Brain microvascular endothelial cell (primary cell): ENCODE data around the gene MSMO1.
A peak's percentile ranks its signal among the peaks of the same experiment; 100 is the strongest.
"Not testable (repeated sequence)": the region's sequence is repeated elsewhere in the genome, so short reads cannot be mapped to it uniquely, and the experiment has no call there.

Source experiments
- DNase-seq: peaks from one replicate; pipeline ENCODE4 v3.0.0-alpha.2; 2020
- H3K27ac ChIP-seq: fragments of 250-450 bp; sonication (Bioruptor Pico); 2 replicates; pipeline ENCODE4 v1.5.1; 2020; ENCODE audit warnings: mild to moderate bottlenecking, moderate library complexity
- H3K27me3 ChIP-seq: fragments of 250-450 bp; sonication (Bioruptor Pico); replicated peaks from 2 replicates; pipeline ENCODE4 v1.5.1; 2020; ENCODE audit warnings: mild to moderate bottlenecking
- H3K36me3 ChIP-seq: fragments of 250-450 bp; sonication (Bioruptor Pico); replicated peaks from 2 replicates; pipeline ENCODE4 v1.5.1; 2020; ENCODE audit warnings: mild to moderate bottlenecking
- H3K4me3 ChIP-seq: 2 replicates; pipeline ENCODE4 v1.5.1; 2011; ENCODE audit warnings: low read depth, mild to moderate bottlenecking, control low read depth, low read length, moderate library complexity
- in situ Hi-C: cut with HindIII; loops from 2 replicates; pipeline ENCODE4 v1.10.0; 2017; ENCODE audit warnings: low sequenced_read_pairs, low pct_ligation_motif_present
- TF ChIP-seq, protein P1 (sequence below): IDR thresholded peaks from 2 replicates; pipeline ENCODE4 v1.5.1; 2011; ENCODE audit warnings: low read depth, mild to moderate bottlenecking, moderate library complexity, low read length, control low read depth, inconsistent platforms; ENCODE audit errors: missing control alignments

Gene MSMO1

DNA sequence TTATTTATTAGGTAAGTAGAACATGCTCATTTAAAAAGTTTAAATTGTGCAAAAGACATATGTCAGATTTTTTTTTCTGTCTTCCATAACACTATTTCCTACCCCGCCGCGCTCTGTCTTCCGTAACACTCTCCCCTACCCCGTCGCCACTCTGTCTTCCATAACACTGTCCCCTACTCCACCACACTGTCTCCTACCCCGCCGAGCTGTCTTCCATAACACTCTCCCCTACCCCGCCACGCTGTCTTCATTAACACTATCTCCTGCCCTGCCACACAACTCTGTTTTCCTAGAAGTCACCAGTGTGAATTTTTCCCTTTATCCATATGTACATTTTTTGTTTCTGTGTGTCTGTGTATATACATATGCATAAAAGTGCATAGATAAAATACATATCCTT lies 4.4 kb downstream of the MSMO1 start:
- Histone ChIP-seq H3K27ac (no peak overlapping the region), H3K4me3 (peak overlapping the region; percentile 97), H3K27me3 (no peaks in the 10 kb centered on the region), H3K36me3 (peaks cover 14% of the 10 kb centered on the region)
- DNase-seq: no peak
- TF ChIP-seq, protein P1, sequence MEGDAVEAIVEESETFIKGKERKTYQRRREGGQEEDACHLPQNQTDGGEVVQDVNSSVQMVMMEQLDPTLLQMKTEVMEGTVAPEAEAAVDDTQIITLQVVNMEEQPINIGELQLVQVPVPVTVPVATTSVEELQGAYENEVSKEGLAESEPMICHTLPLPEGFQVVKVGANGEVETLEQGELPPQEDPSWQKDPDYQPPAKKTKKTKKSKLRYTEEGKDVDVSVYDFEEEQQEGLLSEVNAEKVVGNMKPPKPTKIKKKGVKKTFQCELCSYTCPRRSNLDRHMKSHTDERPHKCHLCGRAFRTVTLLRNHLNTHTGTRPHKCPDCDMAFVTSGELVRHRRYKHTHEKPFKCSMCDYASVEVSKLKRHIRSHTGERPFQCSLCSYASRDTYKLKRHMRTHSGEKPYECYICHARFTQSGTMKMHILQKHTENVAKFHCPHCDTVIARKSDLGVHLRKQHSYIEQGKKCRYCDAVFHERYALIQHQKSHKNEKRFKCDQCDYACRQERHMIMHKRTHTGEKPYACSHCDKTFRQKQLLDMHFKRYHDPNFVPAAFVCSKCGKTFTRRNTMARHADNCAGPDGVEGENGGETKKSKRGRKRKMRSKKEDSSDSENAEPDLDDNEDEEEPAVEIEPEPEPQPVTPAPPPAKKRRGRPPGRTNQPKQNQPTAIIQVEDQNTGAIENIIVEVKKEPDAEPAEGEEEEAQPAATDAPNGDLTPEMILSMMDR: no peak
- in situ Hi-C loops: no loop called here

DNA sequence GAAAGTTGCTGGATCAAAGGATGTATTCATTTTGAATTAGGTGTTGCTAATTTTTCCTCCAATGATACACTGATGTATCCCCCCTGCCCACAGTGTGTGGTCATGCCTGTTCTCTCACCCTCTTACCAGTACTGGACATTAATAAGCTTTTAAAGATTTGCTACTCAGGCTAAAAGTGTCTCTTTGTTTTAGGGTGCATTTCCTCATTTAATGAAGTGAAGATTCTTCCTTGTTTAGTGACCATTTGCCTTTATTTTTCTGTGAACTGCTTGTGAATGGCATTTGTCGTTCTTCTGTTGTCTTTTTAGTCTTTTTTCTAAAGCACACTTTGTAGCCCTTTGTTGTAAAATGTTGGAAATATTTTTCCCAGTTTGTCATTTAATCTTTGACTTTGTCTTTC lies 5.0 kb downstream of the MSMO1 start:
- no peaks in the 10 kb centered on the region for H3K27me3 ChIP-seq
- in situ Hi-C loops: no loop called here
- H3K27ac ChIP-seq: no peak overlapping the region
- no peak for DNase-seq
- TF ChIP-seq, protein P1: no peak
- peak overlapping the region; percentile 97 for H3K4me3 ChIP-seq
- H3K36me3 ChIP-seq: peaks cover 15% of the 10 kb centered on the region

DNA sequence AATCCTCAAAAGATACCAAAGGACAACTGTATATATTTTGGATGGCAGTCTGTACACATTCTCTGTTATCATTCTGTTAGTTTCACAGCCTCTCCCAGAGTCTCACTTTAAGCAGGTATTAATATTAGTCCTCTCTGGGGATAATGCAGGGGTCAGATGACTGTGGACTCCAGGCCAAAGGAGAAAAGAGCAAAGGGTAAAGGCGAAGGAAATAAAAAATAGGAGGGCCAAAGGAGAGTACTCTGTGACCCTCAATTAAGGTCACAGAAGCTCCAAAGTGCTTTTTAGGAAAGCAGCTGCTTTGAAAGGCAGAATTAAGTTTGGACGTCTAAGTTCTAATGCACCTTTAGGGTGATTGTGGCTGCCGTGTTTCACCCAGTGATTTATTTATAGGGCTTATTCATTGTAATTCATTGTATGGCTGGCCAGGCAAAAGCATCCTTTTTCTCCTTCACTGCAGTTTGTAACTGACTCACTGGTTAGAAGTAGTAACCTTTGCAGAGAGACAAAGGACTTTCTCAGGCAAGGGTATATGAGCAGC lies 7.8 kb downstream of the MSMO1 start:
- in situ Hi-C loops: no loop called here
- TF ChIP-seq, protein P1: no peak
- DNase-seq: no peak
- Histone ChIP-seq H3K27ac (no peak overlapping the region), H3K4me3 (no peak overlapping the region), H3K36me3 (peaks cover 31% of the 10 kb centered on the region), H3K27me3 (no peaks in the 10 kb centered on the region)

DNA sequence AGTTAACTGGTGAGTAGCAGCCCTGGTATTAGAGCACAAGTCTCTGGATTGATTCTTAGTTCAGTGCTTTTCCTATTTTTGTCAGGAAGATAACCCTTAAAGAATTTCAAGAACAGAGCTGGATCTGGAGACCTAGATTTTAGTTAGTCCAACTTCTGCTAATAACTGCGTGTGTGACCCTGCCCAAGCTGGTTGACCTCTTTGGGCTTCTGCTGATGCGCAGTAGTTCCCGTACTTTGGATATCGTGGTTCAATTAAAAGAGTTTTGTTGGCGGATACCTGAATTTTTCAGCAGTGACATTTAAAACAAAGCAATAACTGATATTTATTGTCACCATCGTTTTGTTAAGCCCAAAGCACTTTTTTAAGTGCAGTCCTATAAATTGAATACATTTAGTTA lies 9.3 kb downstream of the MSMO1 start:
- peaks cover 40% of the 10 kb centered on the region for H3K36me3 ChIP-seq
- TF ChIP-seq, protein P1: no peak
- DNase-seq: no peak
- no peaks in the 10 kb centered on the region for H3K27me3 ChIP-seq
- in situ Hi-C loops: no loop called here
- no peak overlapping the region for H3K27ac ChIP-seq
- no peak overlapping the region for H3K4me3 ChIP-seq

DNA sequence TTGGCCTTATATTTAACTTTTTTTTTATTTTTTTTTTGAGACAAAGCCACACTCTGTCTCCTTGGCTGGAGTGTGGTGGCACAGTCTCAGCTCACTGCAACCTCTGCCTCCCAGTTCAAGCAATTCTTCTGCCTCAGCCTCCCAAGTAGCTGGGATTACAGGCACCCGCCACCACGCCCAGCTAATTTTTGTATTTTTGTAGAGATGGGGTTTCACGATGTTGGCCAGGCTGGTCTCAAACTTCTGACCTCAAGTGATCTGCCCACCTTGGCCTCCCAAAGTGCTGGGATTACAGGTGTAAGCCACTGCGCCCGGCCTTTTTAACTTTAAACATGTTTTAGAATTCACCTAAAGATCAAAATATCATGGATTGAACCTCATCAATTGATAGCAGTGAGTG lies 14.9 kb downstream of the MSMO1 start:
- in situ Hi-C loops, H3K27ac ChIP-seq, H3K27me3 ChIP-seq, H3K4me3 ChIP-seq, DNase-seq: not testable (repeated sequence)
- peaks cover 31% of the 10 kb centered on the region for H3K36me3 ChIP-seq

DNA sequence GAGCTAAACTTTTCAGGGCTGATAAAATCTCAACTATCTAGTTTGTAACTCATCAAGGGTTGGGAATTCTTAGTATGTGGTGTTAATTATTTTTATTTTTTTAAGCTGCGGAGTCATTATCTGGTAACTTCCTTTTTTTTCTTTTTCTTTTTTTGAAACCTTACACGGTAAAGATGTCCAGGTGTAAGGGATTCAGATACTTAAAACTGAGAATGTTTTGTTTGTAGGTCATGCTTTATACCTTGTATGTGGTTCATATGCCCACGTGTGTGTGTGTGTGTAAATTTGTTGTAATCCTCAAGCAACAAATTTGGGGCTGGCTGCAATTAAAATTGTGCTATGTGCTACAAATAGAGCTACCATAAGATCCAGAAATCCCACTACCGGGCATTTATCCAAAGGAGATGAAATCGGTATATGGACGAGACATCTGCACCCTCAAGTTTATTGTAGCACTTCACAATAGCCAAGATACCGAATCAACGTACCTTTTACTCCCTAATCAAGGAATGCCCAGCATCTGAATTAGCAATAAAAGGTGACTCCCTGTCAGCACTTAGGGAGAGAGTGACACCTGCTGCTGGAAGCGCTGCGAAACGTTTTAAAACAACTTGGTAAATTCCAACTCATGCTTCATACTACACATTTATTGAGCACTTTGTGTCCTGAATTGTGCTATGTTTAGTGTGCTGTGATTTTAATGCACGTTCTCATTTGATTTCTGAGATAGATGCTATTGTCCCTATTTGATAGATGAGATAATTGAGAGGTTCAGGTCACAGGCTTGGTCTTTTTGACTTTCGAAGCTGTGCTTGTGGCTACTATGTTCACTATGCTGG lies 16.1 kb downstream of the MSMO1 start:
- Histone ChIP-seq H3K36me3 (peaks cover 25% of the 10 kb centered on the region), H3K27ac (no peak overlapping the region), H3K4me3 (no peak overlapping the region), H3K27me3 (no peaks in the 10 kb centered on the region)
- TF ChIP-seq, protein P1: peak; percentile 38
- in situ Hi-C loops: no loop called here
- DNase-seq: no peak
